HG03025 (cell line): ENCODE measurements around the gene OPRL1.

Experiments
- ATAC-seq: cut with Tn5 transposase; IDR thresholded peaks from one replicate; pipeline ENCODE4 v1.9.1; 2021; ENCODE audit warnings: mild to moderate bottlenecking, moderate library complexity; ENCODE audit not compliant: unreplicated experiment, low FRiP score

Gene OPRL1

DNA sequence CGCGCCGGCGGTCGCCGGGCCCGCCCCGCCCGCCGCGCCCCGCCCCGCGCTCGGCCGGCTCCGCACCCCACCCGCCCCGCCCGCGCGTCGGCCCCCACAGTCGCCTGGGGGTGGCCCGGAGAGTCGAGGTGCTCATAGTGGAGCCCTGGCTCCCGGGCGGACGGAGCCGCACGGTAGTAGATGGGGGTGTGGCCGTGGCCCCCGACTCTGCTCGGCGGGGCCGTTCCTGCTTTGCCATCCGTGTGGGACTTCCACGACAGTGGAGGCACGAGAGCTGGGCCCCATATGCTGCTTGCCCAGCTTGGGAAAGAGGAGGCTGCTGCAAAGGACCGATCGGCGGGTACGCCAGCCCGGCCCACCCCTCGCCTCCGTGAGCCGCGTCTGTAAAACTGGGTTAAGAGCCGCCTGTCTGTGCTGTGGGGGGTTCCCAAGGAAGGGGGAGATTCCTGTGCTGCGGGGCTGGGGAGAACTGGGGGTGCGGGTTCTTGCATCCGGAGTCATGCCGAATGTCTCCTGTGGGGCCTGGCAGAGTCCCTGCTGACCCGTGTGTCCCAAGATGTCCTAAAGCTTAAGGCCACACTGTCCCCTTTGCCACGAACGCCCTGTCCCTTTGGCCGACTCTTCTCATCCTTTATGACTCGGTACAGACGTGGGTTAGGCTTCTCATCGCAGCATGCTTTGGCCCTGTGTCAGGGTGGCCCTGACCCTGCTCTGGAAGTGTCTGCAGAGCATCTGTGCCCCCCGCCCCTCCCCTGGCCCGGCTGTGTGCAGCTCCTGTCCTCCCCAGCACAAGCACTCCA lies at the start of gene OPRL1:
Gene OPRL1 (plus strand): TSS at position 70 of the 800 bp plus-strand sequence. CDS start 12,639 bp downstream, outside the sequence.
- no peak for ATAC-seq

DNA sequence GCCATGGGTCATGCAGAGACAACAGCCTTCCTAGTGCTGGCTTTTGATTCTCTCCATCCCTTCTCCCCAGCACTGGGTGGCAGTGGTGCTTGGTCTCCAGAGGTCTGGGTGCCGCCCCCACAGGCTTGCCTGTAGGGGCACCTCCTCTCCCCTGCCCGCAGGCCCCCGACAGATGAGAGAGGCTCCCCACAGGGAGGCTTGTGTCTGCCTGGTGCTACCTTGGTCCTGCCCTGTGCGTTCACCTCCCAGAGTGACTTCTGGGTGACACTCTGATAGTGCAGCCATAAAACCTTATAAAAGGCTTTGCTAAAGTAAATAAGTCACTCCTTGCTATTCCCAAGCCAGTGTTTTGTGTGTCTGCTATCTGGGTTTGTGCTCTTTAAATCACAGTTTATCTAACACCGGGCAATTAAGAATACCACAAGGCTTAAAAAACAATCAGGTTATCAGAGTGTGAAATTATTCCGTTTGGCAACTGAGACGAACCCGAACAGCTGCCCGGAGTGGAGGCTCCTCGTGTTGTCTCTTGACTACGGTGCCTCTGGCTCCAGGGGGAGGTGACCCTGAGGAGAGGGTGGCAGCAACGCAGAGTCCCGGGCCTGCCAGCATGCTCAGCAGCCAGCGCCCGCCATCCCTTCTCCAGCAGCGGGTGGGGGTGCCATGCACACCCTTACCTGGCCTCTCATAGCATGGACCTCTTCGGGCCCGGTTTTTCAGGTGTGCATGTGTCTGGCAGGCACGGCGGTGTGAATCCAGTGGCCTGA lies 49.3 kb upstream of the OPRL1 start:
- ATAC-seq, result no peak

DNA sequence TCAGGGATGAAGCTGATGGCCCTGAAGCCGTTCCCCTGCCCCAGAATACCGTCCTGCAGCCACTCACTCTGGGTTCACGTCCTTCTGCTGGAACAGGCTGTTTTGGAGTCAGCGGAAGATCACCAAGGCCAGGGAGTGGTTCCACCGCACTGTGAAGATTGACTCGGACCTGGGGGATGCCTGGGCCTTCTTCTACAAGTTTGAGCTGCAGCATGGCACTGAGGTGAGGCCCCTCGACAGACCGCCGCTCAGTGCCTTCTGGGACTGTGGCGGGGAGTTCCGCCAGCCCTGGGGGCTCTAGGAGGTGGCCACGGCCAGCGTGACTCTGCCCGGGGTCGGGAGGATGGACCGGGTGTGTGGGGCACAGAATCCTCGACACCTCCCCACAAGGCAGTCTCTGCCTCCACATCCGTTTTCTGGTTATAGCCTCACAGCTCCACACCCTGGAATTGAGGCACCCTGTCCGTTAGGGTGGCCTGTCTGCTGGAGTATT lies 48.0 kb upstream of the OPRL1 start:
- ATAC-seq, result no peak

DNA sequence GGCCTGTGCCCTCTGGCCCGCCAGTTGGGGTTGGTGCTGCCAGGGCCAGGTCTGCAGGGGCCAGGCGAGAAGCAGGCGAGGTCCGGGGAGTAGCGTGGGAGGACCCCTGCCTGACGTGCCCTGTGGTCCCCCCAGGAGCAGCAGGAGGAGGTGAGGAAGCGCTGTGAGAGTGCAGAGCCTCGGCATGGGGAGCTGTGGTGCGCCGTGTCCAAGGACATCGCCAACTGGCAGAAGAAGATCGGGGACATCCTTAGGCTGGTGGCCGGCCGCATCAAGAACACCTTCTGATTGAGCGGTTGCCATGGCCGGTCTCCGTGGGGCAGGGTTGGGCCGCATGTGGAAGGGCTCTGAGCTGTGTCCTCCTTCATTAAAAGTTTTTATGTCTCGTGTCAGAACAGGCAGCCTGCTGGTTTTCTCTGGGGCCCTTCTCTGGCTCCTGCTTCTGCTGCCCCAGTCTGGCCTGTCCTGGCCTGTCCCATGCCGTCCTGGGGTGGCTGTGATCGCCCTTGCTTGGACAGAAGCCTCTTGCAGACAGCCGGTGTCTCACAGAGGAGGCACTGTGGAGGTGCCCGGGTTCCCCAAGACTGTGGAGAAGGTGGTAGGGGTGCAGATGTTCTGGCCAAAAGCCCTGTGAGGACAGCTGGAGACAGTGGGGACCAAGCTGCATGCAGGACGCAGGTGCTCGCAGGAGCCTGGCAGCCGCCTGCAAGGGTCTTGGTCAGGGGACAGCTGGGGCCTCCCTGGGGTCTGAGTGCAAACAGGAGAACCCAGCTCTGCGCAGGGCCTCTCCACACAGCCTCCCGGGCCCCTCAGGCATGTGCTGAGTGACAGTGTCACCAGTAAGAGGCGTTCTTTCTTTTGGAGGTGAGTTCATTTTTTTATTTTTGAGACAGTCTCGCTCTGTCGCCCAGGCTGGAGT lies 46.9 kb upstream of the OPRL1 start:
- ATAC-seq, result no peak

DNA sequence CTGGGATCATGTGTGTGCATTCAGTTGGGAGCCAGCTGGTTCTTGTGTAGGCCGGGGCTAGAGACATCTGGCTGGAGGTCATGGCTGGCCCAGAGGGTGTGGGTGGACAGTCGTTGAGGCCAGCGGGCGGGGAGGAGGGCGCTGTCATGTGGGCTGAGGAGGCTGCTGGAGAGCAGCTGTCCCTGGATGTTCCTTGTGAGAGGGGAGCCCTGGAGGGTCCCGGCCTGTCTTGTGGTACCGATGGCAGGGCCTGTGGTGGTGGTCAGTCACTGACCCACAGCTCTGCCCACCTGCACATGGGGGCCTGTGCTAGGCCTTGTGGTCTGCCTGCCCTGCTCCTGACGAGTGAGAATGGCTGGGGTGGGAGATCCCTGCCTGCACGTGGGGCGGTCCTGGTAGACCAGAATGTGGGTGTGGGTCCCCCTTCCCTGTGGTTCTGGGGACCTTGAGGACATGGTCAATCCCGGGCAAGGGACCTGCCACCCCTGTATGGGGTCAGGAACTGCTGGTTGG lies 45.8 kb upstream of the OPRL1 start:
- ATAC-seq, result no peak

DNA sequence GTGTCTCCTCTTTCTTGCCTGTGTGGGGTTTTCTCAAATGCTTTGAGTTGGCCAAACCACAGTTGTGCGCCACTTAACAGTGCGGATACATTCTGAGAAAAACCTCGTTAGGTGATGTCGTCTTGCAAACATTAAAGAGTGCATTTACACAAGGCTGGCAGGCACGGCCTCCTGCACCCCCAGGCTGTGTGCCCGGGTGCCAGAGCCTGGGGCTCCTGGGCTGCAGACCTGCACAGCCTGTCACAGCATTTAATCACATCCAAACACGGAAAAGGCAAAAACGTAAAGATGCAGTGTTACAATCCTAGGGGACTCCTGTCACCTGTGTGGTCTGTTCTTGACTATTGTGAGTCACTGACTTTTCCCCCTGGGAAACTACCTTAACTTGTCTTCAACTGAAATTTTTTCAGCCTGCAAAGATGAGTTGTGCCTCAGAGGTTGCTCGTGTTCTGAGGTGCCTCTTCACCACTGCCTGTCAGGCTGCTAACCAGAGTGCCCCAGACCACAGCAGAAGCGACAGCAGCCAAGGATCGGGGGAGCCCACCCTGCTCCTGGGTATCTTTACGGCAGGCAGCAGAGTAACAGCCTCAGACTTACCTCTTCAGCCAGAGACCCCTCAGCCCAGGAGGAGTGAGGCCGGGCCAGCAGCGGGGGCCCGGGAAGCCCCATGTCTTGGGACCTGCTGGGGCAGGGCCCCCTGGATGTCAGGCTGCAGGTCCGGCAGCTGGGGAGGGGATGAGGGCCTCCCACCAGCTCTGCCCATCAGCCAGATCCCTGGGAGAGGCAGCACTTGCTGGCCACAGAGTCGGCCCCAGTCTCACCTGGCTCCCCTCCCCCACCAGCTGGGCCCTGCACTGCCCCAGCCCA lies 44.6 kb upstream of the OPRL1 start:
- ATAC-seq, result no peak

DNA sequence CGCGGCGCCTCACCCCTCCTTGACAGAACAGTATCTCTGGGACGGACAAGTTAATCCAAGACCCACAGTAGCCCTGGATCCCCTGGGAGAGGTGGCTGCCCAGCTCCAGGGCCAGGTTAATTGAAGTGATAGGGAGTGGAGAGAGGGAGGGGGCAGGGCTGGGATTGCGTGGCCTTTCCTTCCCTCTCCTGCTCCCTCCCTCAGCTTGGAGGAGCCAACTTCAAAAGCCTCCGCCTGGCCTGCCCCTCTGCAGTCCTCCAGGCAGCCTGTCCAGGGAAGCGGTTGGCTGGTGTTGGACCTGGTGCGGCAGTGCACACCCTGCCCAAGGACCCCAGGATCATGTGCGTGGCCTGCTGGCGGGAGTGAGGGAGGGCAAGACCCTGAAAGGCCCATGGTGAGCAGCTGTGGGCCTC lies 43.9 kb upstream of the OPRL1 start, which contains the start of gene C20orf204:
Gene C20orf204 (plus strand): TSS at position 250 of the 413 bp plus-strand sequence. CDS start 142 bp downstream, at position 392.
- no peak for ATAC-seq

DNA sequence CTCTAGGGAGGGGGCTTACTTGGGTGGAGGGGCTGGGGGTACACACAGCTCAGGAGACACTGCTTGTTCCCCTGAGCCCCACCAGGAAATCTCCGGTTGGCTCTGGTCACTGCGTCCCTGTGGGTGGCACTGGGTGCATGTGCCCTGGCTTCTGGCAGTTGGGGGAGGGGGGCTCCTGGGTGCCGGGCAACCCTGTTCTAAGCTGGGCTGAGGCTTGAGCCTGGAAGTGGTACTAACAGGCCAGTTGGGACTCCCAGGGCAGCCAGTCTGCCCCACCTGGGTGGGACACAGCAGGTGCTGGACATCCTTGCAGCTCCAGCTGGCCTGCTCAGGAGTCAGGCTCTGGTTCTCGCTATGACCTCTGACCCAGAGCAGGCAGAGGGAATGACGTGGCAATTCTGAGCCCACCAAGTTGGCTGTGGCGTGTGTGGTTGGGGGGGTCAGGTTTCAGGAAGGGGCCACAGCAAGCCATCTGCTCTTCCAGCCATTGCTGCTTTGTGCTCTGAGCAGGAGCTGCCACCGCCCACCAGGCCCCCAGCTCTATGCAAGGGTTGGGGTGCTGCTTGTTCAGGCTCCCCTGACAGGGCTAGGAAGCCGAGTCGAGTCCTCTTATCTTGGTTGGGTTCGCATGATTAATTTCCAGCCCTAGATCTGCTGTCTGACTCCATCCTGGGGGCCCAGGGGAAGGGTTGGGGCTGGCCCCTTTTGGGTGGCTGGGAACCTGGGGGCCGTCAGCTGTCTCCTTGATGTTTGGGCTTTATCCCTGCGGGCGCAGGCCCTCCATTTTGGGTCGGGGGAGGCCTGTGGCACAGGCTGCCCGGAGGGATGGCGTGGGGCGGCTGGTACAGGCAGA lies 43.3 kb upstream of the OPRL1 start:
- ATAC-seq, result no peak

DNA sequence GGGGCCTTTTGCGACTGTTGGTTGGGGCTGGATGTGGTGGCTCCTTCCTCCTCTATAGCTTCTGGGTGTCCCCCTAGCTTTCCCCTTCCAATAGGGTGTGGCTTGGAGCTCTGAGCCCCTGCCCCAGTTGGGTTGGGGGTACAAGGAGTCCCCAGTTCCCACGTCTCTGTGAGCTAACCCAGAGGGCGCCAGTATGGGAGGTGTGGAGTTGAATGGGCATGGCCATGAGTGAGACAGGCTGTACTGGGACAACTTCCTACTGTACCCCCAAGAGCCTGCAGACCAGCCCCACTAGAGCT lies 42.7 kb upstream of the OPRL1 start:
- no peak for ATAC-seq

DNA sequence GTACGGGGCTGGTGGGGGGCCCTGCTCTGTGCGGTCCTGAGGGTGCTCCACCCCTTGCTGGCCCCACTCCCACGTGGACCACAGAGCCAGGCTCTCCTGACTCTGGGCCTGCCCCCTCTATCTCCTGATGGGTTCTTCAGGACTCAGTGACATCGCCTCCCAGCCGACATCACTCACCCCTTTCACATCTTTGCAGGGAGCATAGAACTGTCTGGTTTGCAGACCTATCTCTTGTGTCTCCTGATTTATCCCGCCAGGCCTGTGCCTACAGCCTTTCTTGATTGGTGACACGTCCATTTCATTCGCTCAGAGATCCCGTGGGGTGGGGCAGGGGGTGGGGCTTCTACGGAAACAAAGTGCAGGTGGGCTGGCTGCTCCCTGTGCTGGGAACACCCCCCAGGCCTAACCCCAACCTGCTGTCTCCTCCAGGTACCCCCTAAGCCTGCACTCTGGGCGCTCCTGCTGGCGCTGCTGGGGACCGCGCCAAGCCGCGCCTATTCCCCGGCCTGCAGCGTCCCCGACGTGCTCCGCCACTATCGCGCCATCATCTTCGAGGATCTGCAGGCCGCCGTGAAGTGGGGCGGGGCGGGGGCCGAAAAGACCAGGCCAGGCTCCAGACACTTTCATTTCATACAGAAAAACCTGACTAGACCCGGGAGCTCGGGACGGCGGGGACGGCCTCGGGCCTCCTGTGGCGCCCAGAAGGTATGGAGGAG lies 42.2 kb upstream of the OPRL1 start:
- ATAC-seq, result no peak

DNA sequence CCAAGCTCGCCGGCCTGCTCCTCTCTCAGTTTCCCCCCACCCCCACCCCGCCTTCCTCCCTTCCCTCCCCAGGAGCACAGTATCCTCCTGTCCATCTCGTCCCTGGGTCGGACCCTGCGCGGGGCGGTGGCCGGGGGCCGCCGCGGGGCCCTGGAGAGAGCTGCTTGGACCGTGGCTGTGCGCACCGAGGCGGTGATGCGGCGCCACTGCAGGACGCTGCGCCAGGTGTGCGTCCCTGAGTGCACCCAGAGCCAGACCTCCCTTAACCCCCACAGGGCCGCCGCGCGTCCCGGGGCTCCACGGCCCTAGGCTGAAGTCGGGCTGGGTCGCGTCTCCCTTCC lies 41.7 kb upstream of the OPRL1 start:
- no peak for ATAC-seq

DNA sequence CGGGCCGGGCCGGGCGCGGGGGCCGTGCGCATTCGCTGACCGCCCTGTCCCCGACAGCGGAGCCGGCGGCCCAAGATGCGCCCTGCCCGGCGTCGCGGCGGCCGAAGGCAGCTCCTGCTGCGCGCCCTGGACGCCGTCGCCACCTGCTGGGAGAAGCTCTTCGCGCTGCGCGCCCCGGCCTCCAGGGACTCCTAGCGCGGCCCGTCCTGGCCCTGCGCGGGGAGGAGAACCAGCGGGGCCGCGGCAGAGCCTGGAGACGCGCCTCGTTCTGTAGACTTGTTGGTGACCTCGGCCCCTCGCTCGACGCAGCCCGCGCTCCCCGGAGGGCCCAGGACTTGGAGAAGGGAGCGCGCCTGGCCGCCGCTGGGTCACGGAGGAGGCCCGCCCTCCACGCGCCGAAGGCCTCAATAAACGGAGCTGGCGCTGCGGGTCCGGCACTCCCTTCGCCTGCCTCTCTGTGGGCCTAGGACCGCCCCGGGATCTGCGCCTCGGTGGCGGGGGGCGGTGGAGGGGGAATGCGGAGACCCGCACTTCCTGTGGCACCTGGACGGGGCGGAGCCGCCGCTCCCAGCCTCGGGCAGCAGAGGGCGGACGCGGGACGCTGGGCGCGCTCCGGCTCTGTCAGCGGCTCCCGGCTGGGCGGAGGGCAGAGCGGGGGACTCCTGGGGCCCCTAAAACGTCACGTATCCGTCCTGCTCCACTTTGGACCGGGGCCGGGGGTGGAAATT lies 41.2 kb upstream of the OPRL1 start:
- ATAC-seq, result no peak

DNA sequence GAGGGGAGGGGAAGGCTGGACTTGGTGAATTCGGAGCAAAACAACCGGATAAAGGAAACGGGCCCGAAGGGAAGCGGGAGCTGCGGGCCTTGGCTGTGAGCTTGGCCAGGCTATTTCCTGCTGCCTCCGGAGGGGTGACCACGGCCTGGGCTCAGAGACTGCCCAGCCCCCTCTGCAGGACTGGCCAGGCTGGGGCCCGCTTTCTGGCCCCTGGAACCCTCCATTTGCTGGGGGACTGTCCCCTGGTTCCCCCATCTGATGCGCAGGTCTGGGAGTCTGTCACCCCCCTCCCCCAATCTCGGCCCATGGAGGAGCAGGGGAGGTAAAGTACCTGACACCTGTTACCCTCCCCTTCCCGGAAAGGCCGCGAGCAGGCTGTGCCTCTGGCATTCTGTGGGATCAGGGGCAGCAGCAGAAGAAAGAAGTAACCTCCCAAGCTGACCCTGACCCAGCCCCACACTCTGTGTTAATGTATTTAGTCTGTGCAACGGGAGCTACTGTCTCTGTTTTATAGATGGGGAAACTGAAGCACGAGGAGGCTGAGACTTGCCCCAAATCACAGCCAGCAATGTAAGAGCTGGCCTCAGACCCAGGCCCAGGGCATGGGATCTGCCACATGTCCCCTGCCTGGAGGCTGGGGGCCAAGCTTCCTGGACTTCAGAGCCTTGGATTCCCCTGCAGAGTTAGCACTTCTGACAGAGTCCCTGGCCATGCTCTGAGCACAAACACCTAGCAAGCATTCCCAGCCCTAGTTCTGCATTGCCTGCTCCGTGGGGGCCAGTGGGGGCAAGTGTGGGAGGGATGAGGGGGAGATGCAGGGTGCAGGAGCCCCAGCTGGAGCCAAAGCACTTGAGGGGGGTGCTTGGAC lies 40.4 kb upstream of the OPRL1 start:
- ATAC-seq, result no peak

DNA sequence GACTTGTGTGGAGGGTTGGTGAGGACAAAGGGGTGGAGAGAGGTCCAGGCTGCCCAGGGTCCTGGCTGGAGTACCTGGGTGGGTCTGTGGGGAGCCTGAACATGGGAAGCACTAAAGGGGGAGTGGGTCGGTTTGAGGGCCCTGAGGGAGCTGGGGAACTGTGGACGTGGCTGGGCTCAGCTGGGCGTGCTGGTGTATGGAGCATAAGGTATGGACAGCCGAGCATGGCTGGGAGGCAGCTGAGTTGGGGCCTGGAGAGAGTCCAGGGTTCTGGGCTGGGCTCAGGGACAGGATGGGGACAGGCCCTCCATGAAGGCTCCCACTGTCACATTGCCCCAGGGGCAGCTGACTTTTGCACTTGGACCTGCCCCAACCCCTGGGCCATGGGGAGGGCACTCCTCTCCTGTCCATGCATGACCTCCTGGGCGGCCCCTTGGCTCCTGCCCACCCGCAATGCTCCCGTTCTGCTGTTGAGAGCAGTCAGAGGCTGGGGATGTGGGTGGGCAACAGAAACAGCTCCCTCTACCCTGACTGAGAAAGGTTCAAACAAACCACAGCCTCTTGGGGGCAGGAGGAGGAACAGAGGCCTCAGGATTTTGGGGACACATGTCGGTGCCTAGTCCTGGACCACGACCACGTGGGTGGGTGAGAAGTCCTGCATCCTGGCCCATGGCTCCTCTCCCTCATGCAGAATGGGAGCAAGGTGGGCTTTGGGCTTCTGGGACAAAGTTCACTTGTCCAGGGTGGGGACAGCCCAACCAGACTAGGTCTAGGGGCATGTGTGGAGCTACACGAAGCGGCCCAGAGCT lies 39.4 kb upstream of the OPRL1 start:
- ATAC-seq, result no peak

DNA sequence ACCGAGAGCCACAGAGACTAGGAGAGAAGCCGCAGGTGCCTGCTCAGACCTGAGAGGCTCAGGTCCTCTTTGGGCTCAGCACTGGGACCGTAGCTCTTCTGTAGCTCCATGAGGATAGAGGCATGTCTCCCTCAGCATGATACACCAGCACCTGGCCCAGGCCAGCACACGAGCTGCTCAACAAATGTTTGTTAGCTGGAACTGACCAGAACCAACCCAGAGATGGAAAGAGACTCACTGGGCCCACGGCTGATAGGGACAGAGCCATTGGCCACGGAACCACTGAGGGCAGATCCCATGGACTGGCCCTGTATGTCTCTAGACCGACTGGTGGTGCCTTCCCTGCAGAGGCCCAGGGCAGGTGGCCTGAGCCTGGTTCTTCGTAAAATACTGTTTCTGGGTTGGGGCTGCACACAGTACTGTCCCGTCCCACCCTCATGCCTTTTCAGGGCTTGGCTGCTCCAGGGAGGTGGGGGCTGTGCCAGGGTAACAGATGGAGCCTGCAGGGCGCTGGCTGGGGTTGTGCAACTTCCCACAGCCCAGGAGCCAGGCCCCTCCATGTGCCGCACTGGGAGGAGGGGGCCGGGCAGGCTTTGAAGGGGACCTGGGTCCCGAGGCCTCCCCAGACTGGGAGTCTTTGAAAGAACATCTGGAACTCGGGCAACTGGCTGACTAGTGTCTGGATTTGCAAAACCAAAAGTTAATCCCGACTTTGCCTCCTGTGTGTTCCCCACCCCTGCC lies 38.7 kb upstream of the OPRL1 start:
- no peak for ATAC-seq
